HG03064 (cell line): ENCODE measurements around the gene CHP1.
"Not testable (repeated sequence)": the region's sequence is repeated elsewhere in the genome, so short reads cannot be mapped to it uniquely, and the experiment has no call there.

ENCODE experiments used
- ATAC-seq: cut with Tn5 transposase; IDR thresholded peaks from one replicate; pipeline ENCODE4 v1.9.1; 2021; ENCODE audit warnings: low read depth; ENCODE audit not compliant: unreplicated experiment

Gene CHP1

GRCh38 chr15:41254560-41254959, 23.5 kb downstream of the CHP1 start:
- no peak for ATAC-seq

- ATAC-seq: no peak
Observed at GRCh38 chr15:41256103-41256502, 25.0 kb downstream of the CHP1 start.

GRCh38 chr15:41256577-41257038, 25.5 kb downstream of the CHP1 start:
- no peak for ATAC-seq

- no peak for ATAC-seq
Observed at GRCh38 chr15:41258750-41259471, 27.8 kb downstream of the CHP1 start.

GRCh38 chr15:41259546-41260189, 28.6 kb downstream of the CHP1 start:
- ATAC-seq: no peak

- not testable (repeated sequence) for ATAC-seq
Observed at GRCh38 chr15:41260924-41261323, 29.9 kb downstream of the CHP1 start.

GRCh38 chr15:41262571-41262970, 31.5 kb downstream of the CHP1 start:
- ATAC-seq: no peak

- no peak for ATAC-seq
Observed at GRCh38 chr15:41263891-41264351, 32.9 kb downstream of the CHP1 start.

- ATAC-seq: no peak
Observed at GRCh38 chr15:41269887-41270286, 38.8 kb downstream of the CHP1 start.

GRCh38 chr15:41276831-41277230, 45.8 kb downstream of the CHP1 start:
- no peak for ATAC-seq

- ATAC-seq: no peak
Observed at GRCh38 chr15:41278319-41278718, 47.3 kb downstream of the CHP1 start.

- no peak for ATAC-seq
Observed at GRCh38 chr15:41279535-41280283, 48.6 kb downstream of the CHP1 start.

- no peak for ATAC-seq
Observed at GRCh38 chr15:41281236-41281635, 50.2 kb downstream of the CHP1 start.

- not testable (repeated sequence) for ATAC-seq
Observed at GRCh38 chr15:41282436-41282835, 51.4 kb downstream of the CHP1 start.

- ATAC-seq: not testable (repeated sequence)
Observed at GRCh38 chr15:41282980-41283652, 52.0 kb downstream of the CHP1 start.

- ATAC-seq: peak; percentile 90
Observed at GRCh38 chr15:41283653-41284426, 52.8 kb downstream of the CHP1 start.

- no peak for ATAC-seq
Observed at GRCh38 chr15:41284427-41285177, 53.5 kb downstream of the CHP1 start.

- no peak for ATAC-seq
Observed at GRCh38 chr15:41285285-41285684, 54.2 kb downstream of the CHP1 start.

- ATAC-seq: no peak
Observed at GRCh38 chr15:41286665-41287333, 55.7 kb downstream of the CHP1 start.
